ENCODE measurements around the gene USH1C. TPM values are rescaled to one million over a fixed set of nuclear protein-coding genes. Genes with fewer than 3 reads are reported as not detected.

Gene USH1C
- total RNA-seq, 3 donors from 2014 or later: 81.7 to 229 (median 141) TPM

- ATAC-seq (no peak), DNase-seq (no peak)
- no peak overlapping the region for H3K4me3 ChIP-seq
- H3K9me3 ChIP-seq: no peaks in the 10 kb centered on the region
- no peaks in the 10 kb centered on the region for H3K4me1 ChIP-seq (ENCODE audit: low read depth)
- TF ChIP-seq, protein P1, sequence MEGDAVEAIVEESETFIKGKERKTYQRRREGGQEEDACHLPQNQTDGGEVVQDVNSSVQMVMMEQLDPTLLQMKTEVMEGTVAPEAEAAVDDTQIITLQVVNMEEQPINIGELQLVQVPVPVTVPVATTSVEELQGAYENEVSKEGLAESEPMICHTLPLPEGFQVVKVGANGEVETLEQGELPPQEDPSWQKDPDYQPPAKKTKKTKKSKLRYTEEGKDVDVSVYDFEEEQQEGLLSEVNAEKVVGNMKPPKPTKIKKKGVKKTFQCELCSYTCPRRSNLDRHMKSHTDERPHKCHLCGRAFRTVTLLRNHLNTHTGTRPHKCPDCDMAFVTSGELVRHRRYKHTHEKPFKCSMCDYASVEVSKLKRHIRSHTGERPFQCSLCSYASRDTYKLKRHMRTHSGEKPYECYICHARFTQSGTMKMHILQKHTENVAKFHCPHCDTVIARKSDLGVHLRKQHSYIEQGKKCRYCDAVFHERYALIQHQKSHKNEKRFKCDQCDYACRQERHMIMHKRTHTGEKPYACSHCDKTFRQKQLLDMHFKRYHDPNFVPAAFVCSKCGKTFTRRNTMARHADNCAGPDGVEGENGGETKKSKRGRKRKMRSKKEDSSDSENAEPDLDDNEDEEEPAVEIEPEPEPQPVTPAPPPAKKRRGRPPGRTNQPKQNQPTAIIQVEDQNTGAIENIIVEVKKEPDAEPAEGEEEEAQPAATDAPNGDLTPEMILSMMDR (IDR thresholded peaks at IDR 0.05): no peak
- H3K36me3 ChIP-seq (ENCODE audit: low read depth): no peaks in the 10 kb centered on the region
- intact Hi-C loops (cut with DNase I, micrococcal nuclease): no loop called here
Measured at GRCh38 chr11:17507773-17508172, 36.4 kb downstream of the USH1C start.

GRCh38 chr11:17506942-17507341, 37.3 kb downstream of the USH1C start:
- no peak for DNase-seq
- no peaks in the 10 kb centered on the region for H3K9me3 ChIP-seq
- no peak for ATAC-seq
- intact Hi-C loops (cut with DNase I, micrococcal nuclease): no loop called here
- no peak overlapping the region for H3K4me3 ChIP-seq
- H3K4me1 ChIP-seq (ENCODE audit: low read depth): no peaks in the 10 kb centered on the region
- TF ChIP-seq, protein P1 (IDR thresholded peaks at IDR 0.05): no peak
- no peaks in the 10 kb centered on the region for H3K36me3 ChIP-seq (ENCODE audit: low read depth)

DNA sequence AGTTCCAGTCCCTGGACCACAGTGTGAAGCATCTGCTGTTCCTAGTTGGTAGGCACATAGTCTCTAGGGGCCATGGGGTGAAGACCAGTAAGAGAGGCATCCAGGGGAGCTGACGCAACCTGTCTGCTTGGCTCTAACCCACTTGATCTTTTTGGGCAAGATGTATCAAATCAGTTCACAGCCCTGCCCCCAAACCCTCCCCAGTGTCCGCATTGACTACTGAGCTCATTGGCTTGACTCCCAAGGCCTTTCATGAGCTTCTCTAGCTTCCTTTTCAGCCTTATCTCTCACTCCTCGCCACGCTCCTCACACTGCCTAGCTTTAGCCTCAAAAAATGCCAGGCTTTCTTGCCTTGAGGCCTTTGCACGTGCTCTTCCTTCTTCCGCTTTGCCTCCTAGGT, 37.9 kb downstream of the USH1C start:
- H3K4me3 ChIP-seq: no peak overlapping the region
- H3K4me1 ChIP-seq (ENCODE audit: low read depth): no peaks in the 10 kb centered on the region
- intact Hi-C loops (cut with DNase I, micrococcal nuclease): no loop called here
- no peak for ATAC-seq
- no peaks in the 10 kb centered on the region for H3K36me3 ChIP-seq (ENCODE audit: low read depth)
- TF ChIP-seq, protein P1 (IDR thresholded peaks at IDR 0.05): no peak
- no peak for DNase-seq
- no peaks in the 10 kb centered on the region for H3K9me3 ChIP-seq

- TF ChIP-seq, protein P1 (IDR thresholded peaks at IDR 0.05): no peak
- H3K4me3 ChIP-seq: no peak overlapping the region
- ATAC-seq (no peak), DNase-seq (no peak)
- H3K36me3 ChIP-seq (ENCODE audit: low read depth): no peaks in the 10 kb centered on the region
- intact Hi-C loops (cut with DNase I, micrococcal nuclease): loop anchor here in 1 of 2 donors (2.0 kb wide), 1 partner anchor 120 kb away; no protein-coding TSS in a partner anchor
- no peaks in the 10 kb centered on the region for H3K4me1 ChIP-seq (ENCODE audit: low read depth)
- H3K9me3 ChIP-seq: no peaks in the 10 kb centered on the region
Measured at GRCh38 chr11:17505146-17505545, 39.1 kb downstream of the USH1C start.

DNA sequence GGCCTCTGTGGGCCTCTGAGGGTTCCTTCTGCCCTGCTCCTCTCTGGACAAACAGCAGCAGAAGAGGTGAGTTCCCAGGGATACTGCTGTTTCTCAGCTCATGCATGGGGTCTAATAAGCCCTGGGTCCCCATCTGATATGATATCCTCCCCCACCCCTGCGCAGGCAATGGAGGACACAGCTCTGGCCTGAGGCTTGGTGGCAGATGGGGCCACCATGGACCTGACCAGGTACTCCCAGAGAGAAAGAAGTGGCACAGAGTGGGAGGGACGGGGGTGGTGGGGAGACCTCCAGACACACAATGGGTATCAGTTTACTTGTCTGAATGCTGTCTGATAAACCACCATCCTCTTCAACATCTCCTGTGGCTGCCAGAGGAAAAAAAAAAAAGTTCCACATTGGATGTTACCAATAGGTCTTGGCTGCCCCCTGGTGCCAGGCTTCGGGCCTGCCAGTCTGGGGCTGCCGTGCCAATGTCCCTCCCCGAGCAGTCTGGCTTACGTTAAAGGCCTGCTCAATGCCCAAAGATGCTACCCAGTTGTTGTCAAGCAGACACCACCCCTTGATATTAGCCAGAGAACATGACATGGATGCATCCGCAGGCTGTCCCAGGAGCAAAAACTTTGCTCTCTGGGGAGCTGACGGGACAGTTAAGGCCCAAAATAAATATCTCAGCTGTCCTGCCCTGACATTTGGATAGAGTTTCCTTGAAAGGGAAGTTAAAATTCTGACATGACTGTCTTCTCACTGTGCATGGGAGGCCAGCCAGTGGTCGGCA, 39.7 kb downstream of the USH1C start:
- Histone ChIP-seq H3K36me3 (ENCODE audit: low read depth) (no peaks in the 10 kb centered on the region), H3K4me3 (no peak overlapping the region), H3K4me1 (ENCODE audit: low read depth) (no peaks in the 10 kb centered on the region), H3K9me3 (no peaks in the 10 kb centered on the region)
- TF ChIP-seq, protein P1 (IDR thresholded peaks at IDR 0.05): peak; percentile 68
- intact Hi-C loops (cut with DNase I, micrococcal nuclease): loop anchor here (1.0 to 2.0 kb wide), 2 partner anchors 120 kb away; no protein-coding TSS in a partner anchor
- ATAC-seq (peak; percentile 80), DNase-seq (peak; percentile 73 to 92 (median 84))
